Measurements from ENCODE around the gene VILL. TPM values are rescaled to one million over a fixed set of nuclear protein-coding genes. Genes with fewer than 3 reads are reported as not detected.

The VILL gene
- total and polyA plus RNA-seq, 5 experiments from 2014 or later = 12.3 to 41.9 (median 21.6) TPM

Small RNAs within 50 kb of the gene (microRNA-seq; reads per million reads assigned to microRNA genes)
- 26.4 reads per million, percentile 44 among the genes with 10 or more reads in this experiment for gene MIR26A1 (ENCODE audit: borderline microRNAs expressed)

Other genes starting within 250 kb of the VILL start
- under 1 TPM; 0.58 to 0.99 TPM for gene CTDSPL, start 128.9 kb upstream of the VILL start, total RNA-seq
- under 1 TPM; 0.26 to 0.45 (median 0.32) TPM for gene CTDSPL, start 128.9 kb upstream of the VILL start, polyA plus RNA-seq
- 10 to 100 TPM; 39.3 to 42.7 TPM for gene PLCD1, start 38.9 kb downstream of the VILL start, total RNA-seq
- gene PLCD1, start 38.9 kb downstream of the VILL start, polyA plus RNA-seq = 10 to 100 TPM; 11.0 to 23.0 (median 15.6) TPM
- 1 to 10 TPM; 4.6 to 5.2 TPM for gene DLEC1, start 48.4 kb downstream of the VILL start, total RNA-seq
- under 1 TPM; 0.31 to 0.37 (median 0.35) TPM for gene DLEC1, start 48.4 kb downstream of the VILL start, polyA plus RNA-seq
- 10 to 100 TPM; 81.0 to 84.3 TPM for gene ACAA1, start 146.3 kb downstream of the VILL start, total RNA-seq
- gene ACAA1, start 146.3 kb downstream of the VILL start, polyA plus RNA-seq = 10 to 100 TPM; 53.5 to 64.8 (median 55.6) TPM
- gene MYD88, start 147.9 kb downstream of the VILL start, total RNA-seq = 10 to 100 TPM; 40.6 to 44.7 TPM
- 10 to 100 TPM; 54.5 to 73.9 (median 71.8) TPM for gene MYD88, start 147.9 kb downstream of the VILL start, polyA plus RNA-seq
- gene OXSR1, start 174.8 kb downstream of the VILL start, total RNA-seq = 10 to 100 TPM; 40.3 to 40.8 TPM
- 10 to 100 TPM; 12.9 to 14.0 (median 13.1) TPM for gene OXSR1, start 174.8 kb downstream of the VILL start, polyA plus RNA-seq